GM19452 (cell line): ENCODE results near the gene HRG.
A peak's percentile ranks its signal among the peaks of the same experiment; 100 is the strongest.
"Not testable (repeated sequence)": the region's sequence is repeated elsewhere in the genome, so short reads cannot be mapped to it uniquely, and the experiment has no call there.

Experiments
- ATAC-seq: cut with Tn5 transposase; IDR thresholded peaks from one replicate; pipeline ENCODE4 v1.9.1; 2021; ENCODE audit not compliant: unreplicated experiment

The HRG gene, protein sequence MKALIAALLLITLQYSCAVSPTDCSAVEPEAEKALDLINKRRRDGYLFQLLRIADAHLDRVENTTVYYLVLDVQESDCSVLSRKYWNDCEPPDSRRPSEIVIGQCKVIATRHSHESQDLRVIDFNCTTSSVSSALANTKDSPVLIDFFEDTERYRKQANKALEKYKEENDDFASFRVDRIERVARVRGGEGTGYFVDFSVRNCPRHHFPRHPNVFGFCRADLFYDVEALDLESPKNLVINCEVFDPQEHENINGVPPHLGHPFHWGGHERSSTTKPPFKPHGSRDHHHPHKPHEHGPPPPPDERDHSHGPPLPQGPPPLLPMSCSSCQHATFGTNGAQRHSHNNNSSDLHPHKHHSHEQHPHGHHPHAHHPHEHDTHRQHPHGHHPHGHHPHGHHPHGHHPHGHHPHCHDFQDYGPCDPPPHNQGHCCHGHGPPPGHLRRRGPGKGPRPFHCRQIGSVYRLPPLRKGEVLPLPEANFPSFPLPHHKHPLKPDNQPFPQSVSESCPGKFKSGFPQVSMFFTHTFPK

GRCh38 chr3:186665625-186666188 is at the start of gene HRG:
Gene HRG (plus strand): TSS chr3:186666014. CDS start chr3:186666032, 18 bp downstream.
- ATAC-seq: no peak

GRCh38 chr3:186616299-186616617 is 49.6 kb upstream of the HRG start:
- ATAC-seq: no peak

DNA sequence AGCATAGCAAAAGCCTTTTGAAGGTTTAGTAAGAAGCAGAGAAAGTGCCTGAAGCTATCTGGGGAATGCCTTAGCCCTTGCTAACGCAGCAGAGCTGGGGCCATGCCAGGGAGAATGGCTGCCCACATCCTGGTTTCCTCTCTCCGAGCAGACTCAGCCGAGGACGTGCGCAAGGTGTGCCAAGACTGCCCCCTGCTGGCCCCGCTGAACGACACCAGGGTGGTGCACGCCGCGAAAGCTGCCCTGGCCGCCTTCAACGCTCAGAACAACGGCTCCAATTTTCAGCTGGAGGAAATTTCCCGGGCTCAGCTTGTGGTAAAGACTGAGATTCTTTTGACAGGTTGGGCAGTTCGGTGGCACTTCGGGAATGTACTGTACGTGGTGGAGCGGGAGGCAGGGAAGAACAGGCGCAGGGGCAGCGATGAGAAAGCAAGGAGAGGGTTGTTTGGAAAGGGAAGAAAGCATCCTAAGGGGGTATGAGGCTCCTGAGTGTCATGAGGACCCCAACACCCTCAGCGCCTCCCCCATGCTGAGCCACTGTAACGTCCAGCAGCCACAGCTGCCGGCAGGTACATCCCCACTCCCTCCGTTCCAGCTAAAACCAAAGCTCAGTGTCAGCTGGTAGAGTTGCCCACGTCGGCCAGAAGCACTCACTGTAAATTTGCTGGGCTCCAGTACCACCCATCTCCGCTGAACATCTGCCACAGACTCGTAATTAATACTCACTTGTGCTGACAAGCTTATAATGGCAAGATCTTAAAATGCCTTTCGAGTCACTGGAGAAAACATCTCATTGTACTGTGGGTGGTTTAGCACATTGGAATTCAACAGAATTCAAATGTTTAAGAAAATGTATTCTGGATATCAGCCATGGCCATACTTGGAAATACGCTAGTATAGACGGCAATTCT is 48.5 kb upstream of the HRG start:
- peak; percentile 93 for ATAC-seq

- ATAC-seq: no peak
Observed at GRCh38 chr3:186618318-186618938, 47.4 kb upstream of the HRG start.

- no peak for ATAC-seq
Observed at GRCh38 chr3:186619787-186620212, 46.0 kb upstream of the HRG start.

DNA sequence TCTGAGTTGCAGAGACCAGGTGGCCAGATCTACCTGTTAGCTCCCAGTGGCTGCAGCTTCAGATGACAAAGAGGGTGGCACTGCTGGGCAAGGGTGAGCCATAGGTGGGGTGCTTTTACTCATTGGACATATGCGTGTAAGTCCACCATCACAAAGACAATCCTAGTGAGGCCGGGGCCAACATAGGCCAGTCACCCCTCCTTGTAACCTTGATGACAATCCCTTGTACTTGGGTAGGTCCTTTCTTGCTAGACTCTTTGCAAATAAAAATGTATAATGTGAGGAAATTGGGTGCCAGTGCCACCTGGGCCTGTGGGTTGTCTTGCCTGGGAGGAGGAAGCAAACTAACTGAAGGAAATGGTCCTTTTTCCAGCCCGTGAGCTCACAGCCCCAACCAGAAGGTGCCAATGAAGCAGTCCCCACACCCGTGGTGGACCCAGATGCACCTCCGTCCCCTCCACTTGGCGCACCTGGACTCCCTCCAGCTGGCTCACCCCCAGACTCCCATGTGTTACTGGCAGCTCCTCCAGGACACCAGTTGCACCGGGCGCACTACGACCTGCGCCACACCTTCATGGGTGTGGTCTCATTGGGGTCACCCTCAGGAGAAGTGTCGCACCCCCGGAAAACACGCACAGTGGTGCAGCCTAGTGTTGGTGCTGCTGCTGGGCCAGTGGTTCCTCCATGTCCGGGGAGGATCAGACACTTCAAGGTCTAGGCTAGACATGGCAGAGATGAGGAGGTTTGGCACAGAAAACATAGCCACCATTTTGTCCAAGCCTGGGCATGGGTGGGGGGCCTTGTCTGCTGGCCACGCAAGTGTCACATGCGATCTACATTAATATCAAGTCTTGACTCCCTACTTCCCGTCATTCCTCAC is 45.4 kb upstream of the HRG start:
- no peak for ATAC-seq

- ATAC-seq: no peak
Observed at GRCh38 chr3:186621894-186622650, 43.7 kb upstream of the HRG start.

- ATAC-seq: no peak
Observed at GRCh38 chr3:186622651-186623310, 43.0 kb upstream of the HRG start.

- ATAC-seq: no peak
Observed at GRCh38 chr3:186624598-186624997, 41.2 kb upstream of the HRG start.

DNA sequence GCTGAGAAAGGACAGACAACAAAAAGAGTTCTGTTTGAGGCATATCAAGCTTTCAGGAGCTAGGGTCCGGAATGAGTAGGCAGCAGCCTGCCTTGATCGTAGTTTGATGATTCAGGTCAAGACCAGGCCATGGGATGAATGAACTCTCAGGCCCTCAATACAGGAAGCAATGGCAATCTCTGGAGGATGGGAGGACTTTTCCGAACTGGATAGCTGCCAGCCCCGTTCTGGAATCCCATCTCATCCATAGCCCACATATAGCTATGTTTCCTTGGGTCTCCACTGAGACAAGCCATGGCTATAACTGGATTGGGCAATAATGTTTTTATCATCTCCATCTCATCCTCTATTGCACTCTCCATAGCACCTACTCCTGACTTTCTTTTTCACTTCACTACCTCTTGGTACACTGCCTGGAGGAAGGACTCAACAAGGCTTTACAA is 40.2 kb upstream of the HRG start:
- no peak for ATAC-seq

GRCh38 chr3:186626254-186626847 is 39.5 kb upstream of the HRG start:
- no peak for ATAC-seq

DNA sequence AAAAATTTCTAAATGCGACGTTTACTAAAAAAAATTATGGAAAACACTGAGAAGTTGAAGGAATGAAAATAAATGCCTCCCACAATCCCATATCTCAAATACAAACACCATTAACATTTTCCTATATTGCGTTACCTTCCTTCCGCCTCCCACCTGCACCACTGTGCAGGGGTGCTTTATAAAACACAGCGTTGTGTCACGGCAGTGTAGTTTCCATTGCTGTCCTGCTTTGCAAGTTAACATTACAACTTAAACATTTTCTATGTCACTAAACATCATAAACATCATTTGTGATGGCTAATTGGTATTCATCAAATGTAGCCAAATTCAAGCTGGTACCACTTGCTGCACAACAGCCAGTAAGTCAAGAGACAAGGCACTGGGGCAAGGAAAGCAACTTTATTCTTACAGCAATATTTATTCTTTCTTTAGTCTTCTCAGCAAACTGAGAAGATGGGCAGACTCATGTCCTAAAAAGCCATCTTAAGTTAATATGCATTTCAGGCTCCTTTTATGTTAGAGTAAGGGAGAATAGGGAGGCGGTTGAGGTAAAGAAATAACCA is 37.9 kb upstream of the HRG start:
- no peak for ATAC-seq

DNA sequence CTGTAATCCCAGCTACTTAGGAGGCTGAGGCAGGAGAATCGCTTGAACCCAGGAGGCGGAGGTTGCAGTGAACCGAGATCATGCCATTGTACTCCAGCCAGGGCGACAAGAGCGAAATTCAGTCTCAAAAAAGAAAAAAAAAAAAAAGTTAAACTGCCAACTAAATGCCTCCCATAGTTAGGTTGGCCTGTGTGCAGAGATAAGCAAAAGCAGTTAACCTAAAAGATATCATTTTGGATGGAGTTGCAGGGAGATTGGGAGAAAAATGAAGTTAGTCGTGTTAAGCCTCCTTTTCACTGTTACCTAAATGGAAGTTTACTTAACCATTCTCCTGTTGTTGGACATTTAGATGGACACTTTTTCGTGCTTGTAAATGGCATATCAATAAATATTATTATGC is 37.1 kb upstream of the HRG start:
- no peak for ATAC-seq

DNA sequence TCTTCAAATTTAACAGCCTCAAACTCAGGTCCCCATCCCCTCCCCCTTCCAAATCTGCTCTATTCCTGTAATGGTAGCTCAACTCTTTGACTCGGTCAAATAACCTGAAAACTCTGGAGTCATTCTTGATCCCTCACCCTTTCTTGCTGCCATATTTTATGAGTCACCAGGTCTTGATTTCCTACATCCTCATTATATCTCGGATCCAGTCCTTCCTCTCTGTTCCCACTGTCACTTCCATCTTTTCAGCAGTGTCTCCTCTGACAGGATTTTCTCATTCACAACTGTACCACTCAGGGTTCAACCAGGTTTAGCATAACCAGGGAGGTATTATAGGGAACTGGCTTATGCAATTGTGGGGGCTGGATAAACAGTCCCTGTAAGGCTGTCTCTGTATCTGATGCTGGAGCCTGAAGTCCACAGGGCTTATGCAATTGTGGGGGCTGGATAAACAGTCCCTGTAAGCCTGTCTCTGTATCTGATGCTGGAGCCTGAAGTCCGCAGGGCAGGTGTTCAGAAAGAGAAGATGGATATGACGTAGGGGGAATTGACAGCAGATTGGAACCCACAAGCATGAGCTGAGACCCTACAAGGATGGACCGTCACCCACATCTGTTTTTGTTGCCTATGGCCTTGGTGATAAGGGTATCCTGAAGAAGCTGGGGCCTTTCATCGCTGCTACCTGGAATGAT is 34.7 kb upstream of the HRG start:
- no peak for ATAC-seq

- ATAC-seq: no peak
Observed at GRCh38 chr3:186633481-186633880, 32.3 kb upstream of the HRG start.

GRCh38 chr3:186634207-186634606 is 31.6 kb upstream of the HRG start:
- not testable (repeated sequence) for ATAC-seq

DNA sequence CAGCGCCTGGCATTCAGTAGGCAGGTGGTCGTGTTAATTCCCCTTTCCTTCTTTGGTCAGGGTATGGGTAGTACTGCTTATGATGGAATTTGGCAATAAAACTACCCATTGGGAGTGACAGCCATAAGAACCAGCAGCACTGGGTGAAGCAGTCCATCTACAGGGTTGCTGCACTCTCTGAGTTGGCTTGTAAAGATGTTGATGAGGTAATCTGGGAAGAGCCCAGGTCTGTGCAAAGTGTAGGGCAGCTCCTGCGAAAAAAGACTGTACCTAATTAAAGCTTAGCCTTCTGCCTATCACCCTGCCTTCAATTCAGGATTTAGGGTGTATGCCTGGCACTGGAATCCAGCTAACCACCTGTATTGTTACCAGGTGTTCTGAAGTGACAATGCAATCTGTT is 30.3 kb upstream of the HRG start:
- no peak for ATAC-seq
